MM.1S (cell line): ENCODE measurements around the gene HOXA2.

Experiments used
- DNase-seq: peaks from one replicate; pipeline ENCODE4 v3.0.0-alpha.2; 2015
- H2AFZ ChIP-seq: fragments of 300-600 bp; sonication (generic); 2 replicates; pipeline ENCODE4 v1.6.0; 2016; ENCODE audit warnings: antibody characterized with exemption, low read length
- H3F3A ChIP-seq: fragments of 300-600 bp; sonication (generic); 2 replicates; pipeline ENCODE4 v1.6.1; 2016; ENCODE audit warnings: mild to moderate bottlenecking, antibody characterized with exemption, low read length, moderate library complexity, mixed read lengths; ENCODE audit not compliant: insufficient read depth
- H3K27ac ChIP-seq: fragments of 300-600 bp; sonication (generic); 2 replicates; pipeline ENCODE4 v1.5.1; 2016; ENCODE audit warnings: mild to moderate bottlenecking, low read length
- H3K27me3 ChIP-seq: fragments of 300-600 bp; sonication (generic); replicated peaks from 2 replicates; pipeline ENCODE4 v1.6.0; 2016; ENCODE audit warnings: low read length; ENCODE audit not compliant: insufficient read depth
- H3K36me3 ChIP-seq: fragments of 300-600 bp; sonication (generic); replicated peaks from 2 replicates; pipeline ENCODE4 v1.6.1; 2016; ENCODE audit warnings: mild to moderate bottlenecking, low read length, mixed read lengths; ENCODE audit not compliant: insufficient read depth
- H3K4me1 ChIP-seq: fragments of 300-600 bp; sonication (generic); 2 replicates; pipeline ENCODE4 v1.6.1; 2016; ENCODE audit warnings: low read length, mixed read lengths
- H3K4me2 ChIP-seq: fragments of 300-600 bp; sonication (generic); 2 replicates; pipeline ENCODE4 v1.6.0; 2016; ENCODE audit warnings: low read depth, low read length
- H3K4me3 ChIP-seq: fragments of 300-600 bp; sonication (generic); 2 replicates; pipeline ENCODE4 v1.5.1; 2016; ENCODE audit warnings: low read length, mixed read lengths
- H3K79me2 ChIP-seq: fragments of 300-600 bp; sonication (generic); 2 replicates; pipeline ENCODE4 v1.6.1; 2016; ENCODE audit warnings: mixed run types, low read length, mixed read lengths
- H3K9ac ChIP-seq: fragments of 300-600 bp; sonication (generic); 2 replicates; pipeline ENCODE4 v1.6.1; 2016; ENCODE audit warnings: low read length, mixed read lengths
- H3K9me2 ChIP-seq: fragments of 300-600 bp; sonication (generic); replicated peaks from 2 replicates; pipeline ENCODE4 v1.6.1; 2016; ENCODE audit warnings: mild to moderate bottlenecking, low read length, mixed read lengths; ENCODE audit not compliant: insufficient read depth
- H3K9me3 ChIP-seq: fragments of 300-600 bp; sonication (generic); replicated peaks from 2 replicates; pipeline ENCODE4 v1.6.1; 2016; ENCODE audit warnings: mild to moderate bottlenecking, low read length, mixed read lengths; ENCODE audit not compliant: insufficient read depth
- H4K20me1 ChIP-seq: fragments of 300-600 bp; sonication (generic); 2 replicates; pipeline ENCODE4 v1.6.1; 2016; ENCODE audit warnings: mild to moderate bottlenecking, low read length, moderate library complexity, mixed read lengths; ENCODE audit not compliant: insufficient read depth
- EZH2 ChIP-seq: fragments of 300-600 bp; sonication (generic); optimal IDR thresholded peaks from 2 replicates; pipeline ENCODE3; 2017; ENCODE audit warnings: low read depth, mild to moderate bottlenecking, antibody characterized with exemption, low read length, mixed read lengths
- EZH2phosphoT487 ChIP-seq: fragments of 300-600 bp; sonication (generic); IDR thresholded peaks from 2 replicates; pipeline ENCODE4 v1.6.1; 2018; ENCODE audit warnings: antibody characterized with exemption, low read length
- TF ChIP-seq, protein P1 (sequence below): fragments of 300-600 bp; sonication (generic); IDR thresholded peaks from 2 replicates; pipeline ENCODE4 v1.5.1; 2016; ENCODE audit warnings: antibody characterized with exemption, low read length, mixed read lengths

HOXA2 gene

DNA sequence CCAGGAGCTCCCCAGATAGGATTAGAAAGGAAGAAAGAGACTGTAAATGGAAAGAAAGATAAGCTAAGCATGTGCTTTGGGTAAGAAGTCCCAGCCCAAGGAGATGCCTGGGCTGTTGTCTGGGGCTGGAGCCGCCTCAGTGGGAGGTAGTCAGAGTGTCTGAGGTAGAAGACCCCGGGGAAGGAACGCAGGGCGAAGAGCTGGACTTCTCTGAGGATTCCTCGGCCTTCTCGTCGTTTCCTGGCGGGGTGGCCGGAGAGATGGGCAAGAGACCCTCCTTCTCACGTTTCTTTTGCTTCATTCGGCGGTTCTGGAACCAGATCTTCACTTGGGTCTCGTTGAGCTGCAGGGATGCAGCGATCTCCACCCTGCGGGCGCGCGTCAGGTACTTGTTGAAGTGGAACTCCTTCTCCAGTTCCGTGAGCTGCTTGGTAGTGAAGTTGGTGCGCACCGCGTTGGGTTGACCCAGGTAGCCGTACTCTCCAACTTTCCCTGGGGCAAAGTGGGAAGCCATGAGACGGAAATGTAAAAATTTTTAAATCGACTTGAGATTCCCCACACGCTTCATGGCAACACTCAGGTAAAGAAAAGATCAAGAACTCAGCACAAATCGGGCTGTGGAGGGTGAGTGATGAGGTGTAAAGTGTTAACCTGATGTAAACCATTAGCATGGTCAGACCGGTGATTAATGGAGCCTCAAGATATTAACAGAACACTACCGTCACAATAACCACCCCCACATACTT, 8.0 kb downstream of the HOXA2 start:
- no peaks in the 10 kb centered on the region for H3K79me2 ChIP-seq
- no peaks in the 10 kb centered on the region for H3K4me1 ChIP-seq
- H3K27me3 ChIP-seq = peaks cover 16% of the 10 kb centered on the region
- no peak for DNase-seq
- no peaks in the 10 kb centered on the region for H4K20me1 ChIP-seq
- no peak overlapping the region for H3K9ac ChIP-seq
- H3K36me3 ChIP-seq = no peaks in the 10 kb centered on the region
- H3F3A ChIP-seq = no peaks in the 10 kb centered on the region
- no peak overlapping the region for H3K4me3 ChIP-seq
- no peak overlapping the region for H3K4me2 ChIP-seq
- no peak overlapping the region for H3K27ac ChIP-seq
- no peaks in the 10 kb centered on the region for H3K9me2 ChIP-seq
- H2AFZ ChIP-seq = no peak overlapping the region
- no peaks in the 10 kb centered on the region for H3K9me3 ChIP-seq
- TF ChIP-seq, protein P1, sequence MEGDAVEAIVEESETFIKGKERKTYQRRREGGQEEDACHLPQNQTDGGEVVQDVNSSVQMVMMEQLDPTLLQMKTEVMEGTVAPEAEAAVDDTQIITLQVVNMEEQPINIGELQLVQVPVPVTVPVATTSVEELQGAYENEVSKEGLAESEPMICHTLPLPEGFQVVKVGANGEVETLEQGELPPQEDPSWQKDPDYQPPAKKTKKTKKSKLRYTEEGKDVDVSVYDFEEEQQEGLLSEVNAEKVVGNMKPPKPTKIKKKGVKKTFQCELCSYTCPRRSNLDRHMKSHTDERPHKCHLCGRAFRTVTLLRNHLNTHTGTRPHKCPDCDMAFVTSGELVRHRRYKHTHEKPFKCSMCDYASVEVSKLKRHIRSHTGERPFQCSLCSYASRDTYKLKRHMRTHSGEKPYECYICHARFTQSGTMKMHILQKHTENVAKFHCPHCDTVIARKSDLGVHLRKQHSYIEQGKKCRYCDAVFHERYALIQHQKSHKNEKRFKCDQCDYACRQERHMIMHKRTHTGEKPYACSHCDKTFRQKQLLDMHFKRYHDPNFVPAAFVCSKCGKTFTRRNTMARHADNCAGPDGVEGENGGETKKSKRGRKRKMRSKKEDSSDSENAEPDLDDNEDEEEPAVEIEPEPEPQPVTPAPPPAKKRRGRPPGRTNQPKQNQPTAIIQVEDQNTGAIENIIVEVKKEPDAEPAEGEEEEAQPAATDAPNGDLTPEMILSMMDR = no peak
- no peak for TF ChIP-seq EZH2
- TF ChIP-seq EZH2phosphoT487 = no peak

DNA sequence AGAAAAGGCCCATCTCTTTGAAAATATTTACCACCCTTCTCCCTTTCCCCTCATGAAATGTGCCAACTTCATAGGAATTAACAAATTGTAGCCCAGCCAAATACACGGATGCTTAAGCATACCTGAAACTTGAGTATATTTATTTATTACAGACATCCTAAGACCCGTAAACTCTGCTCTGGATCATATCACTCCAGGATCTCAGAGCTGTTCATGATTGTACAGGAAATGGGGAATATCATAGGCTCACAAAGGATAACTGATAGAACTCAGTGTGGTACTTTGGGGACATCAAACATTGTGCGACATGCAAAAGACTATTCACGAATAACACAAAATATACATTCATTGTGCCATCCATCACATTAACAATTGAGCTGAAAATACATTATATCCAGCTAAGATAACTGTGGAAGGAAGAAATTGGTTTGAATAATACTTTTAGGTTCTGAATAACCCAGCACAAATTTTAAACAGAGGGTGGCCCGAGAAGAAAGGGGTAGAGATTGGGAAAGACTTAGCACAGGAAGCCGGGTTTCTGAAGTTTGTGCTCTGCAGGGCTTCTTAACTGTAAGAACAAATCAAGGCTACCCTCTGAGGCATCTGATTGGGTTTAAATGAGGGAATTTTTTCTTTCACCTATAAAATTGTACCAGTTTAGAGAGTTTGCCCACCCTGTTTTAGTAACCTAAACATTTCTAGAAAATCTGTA, 9.1 kb downstream of the HOXA2 start:
- no peaks in the 10 kb centered on the region for H3K4me1 ChIP-seq
- TF ChIP-seq, protein P1 = no peak
- no peak for TF ChIP-seq EZH2
- TF ChIP-seq EZH2phosphoT487 = no peak
- no peak overlapping the region for H3K4me2 ChIP-seq
- no peak overlapping the region for H3K27ac ChIP-seq
- H3K9ac ChIP-seq = no peak overlapping the region
- no peaks in the 10 kb centered on the region for H3K9me3 ChIP-seq
- no peak overlapping the region for H3K4me3 ChIP-seq
- H3F3A ChIP-seq = no peaks in the 10 kb centered on the region
- H3K79me2 ChIP-seq = no peaks in the 10 kb centered on the region
- peaks cover 16% of the 10 kb centered on the region for H3K27me3 ChIP-seq
- no peak for DNase-seq
- H3K9me2 ChIP-seq = no peaks in the 10 kb centered on the region
- no peaks in the 10 kb centered on the region for H3K36me3 ChIP-seq
- no peaks in the 10 kb centered on the region for H4K20me1 ChIP-seq
- no peak overlapping the region for H2AFZ ChIP-seq

DNA sequence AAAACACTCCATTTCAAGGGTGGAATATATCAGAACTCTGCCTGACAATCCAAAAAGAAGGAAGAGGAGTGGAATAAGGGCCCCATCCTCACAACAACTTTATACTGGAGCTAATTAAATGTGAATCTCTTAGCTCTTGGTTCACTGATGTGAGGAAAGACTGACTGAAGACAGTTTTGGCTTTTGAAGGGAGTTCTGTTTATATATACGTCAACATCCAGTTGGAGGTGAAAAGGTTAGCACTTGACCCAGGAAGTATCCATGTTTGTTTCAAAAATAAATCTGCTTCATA, 9.7 kb downstream of the HOXA2 start:
- no peaks in the 10 kb centered on the region for H3K9me3 ChIP-seq
- H2AFZ ChIP-seq = no peak overlapping the region
- no peaks in the 10 kb centered on the region for H3K36me3 ChIP-seq
- DNase-seq = no peak
- H3K4me1 ChIP-seq = no peaks in the 10 kb centered on the region
- H3K79me2 ChIP-seq = no peaks in the 10 kb centered on the region
- no peak overlapping the region for H3K4me3 ChIP-seq
- TF ChIP-seq, protein P1 = no peak
- TF ChIP-seq EZH2 = no peak
- TF ChIP-seq EZH2phosphoT487 = no peak
- H3K4me2 ChIP-seq = no peak overlapping the region
- H3F3A ChIP-seq = no peaks in the 10 kb centered on the region
- no peaks in the 10 kb centered on the region for H4K20me1 ChIP-seq
- H3K27ac ChIP-seq = no peak overlapping the region
- no peak overlapping the region for H3K9ac ChIP-seq
- peaks cover 16% of the 10 kb centered on the region for H3K27me3 ChIP-seq
- H3K9me2 ChIP-seq = no peaks in the 10 kb centered on the region
